ENCODE measurements around the gene DOHH.

DNA sequence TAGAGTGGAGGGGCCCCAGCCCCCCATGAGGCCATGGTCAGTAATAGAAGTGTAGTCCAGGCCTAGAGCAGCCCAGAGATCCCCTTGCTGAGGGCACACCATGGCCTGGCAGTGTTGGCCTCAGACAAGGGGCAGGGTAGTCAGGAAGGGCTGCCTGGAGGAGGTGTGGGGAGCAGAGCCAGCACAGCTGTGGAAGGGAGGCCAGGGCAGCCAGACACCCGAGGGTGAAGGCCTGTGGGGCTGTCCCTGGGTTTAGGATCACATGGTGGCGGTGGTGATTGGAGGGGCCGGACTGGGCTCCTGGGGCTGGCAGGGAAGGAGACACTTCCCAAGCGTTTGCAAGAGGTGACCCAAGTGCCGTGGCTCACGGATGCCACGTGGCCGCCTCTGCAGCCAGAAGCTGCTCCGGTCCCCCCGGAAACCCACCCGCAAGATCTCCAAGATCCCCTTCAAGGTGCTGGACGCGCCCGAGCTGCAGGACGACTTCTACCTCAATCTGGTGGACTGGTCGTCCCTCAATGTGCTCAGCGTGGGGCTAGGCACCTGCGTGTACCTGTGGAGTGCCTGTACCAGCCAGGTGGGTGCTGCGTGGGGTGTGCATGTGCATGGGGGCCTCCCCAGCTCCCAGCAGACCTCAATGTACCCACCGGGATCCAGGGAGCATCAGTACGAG is 26.9 kb upstream of the DOHH start:
- no peak for TF ChIP-seq CTCF (IDR thresholded peaks at IDR 0.05; ENCODE audit: extremely low read depth in 1 of 2, insufficient read depth in 1 of 2, low read depth in 1 of 2, low read length in 2 of 2)
- no peak for TF ChIP-seq POLR2AphosphoS5 (IDR thresholded peaks at IDR 0.05; ENCODE audit: insufficient read depth, low read depth, low read length)
- no peak for TF ChIP-seq POLR2A (IDR thresholded peaks at IDR 0.05; ENCODE audit: low read depth, low read length)
- TF ChIP-seq, protein P1, sequence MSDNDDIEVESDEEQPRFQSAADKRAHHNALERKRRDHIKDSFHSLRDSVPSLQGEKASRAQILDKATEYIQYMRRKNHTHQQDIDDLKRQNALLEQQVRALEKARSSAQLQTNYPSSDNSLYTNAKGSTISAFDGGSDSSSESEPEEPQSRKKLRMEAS (IDR thresholded peaks at IDR 0.05; ENCODE audit: insufficient read depth, insufficient read length) = no peak
- no peak for TF ChIP-seq EZH2 (IDR thresholded peaks at IDR 0.05; ENCODE audit: borderline replicate concordance, low read depth, low read length, severe bottlenecking)
- no peak for TF ChIP-seq FOS (IDR thresholded peaks at IDR 0.05; ENCODE audit: borderline replicate concordance, insufficient read depth, low read length)

Measured in endothelial cell of umbilical vein (primary cell).